WTC11 (cell line): ENCODE results near the gene NFAM1. TPM values are rescaled to one million over a fixed set of nuclear protein-coding genes. Genes with fewer than 3 reads are reported as not detected.

ENCODE experiments used
- ATAC-seq: fragments of 200-7000 bp; cut with Tn5 transposase; 2 replicates; pipeline ENCODE4 v1.10.0; 2021; ENCODE audit warnings: mild to moderate bottlenecking, moderate library complexity
- CTCF ChIA-PET: fragments of 300-600 bp; sonication (Branson Sonifier 250); formaldehyde crosslinking; loops from one replicate; lab custom pipeline; 2021; ENCODE audit warnings: antibody characterized with exemption; lab: Charles Lee
- POLR2A ChIA-PET: fragments of 350-600 bp; sonication (Branson Sonifier 250); formaldehyde crosslinking; loops from one replicate; lab custom pipeline; 2021; ENCODE audit warnings: antibody characterized with exemption; lab: Charles Lee
- DNase-seq: peaks from one replicate; pipeline ENCODE4 v3.0.0; 2021; ENCODE audit warnings: low spot score
- H3K27ac Mint-ChIP-seq: 2 replicates; pipeline ENCODE4 v1.8.0; 2021; ENCODE audit warnings: mixed read lengths
- H3K27me3 Mint-ChIP-seq: 2 replicates; pipeline ENCODE4 v1.8.0; 2021; ENCODE audit warnings: low read depth, mild to moderate bottlenecking, moderate library complexity, mixed read lengths
- H3K36me3 Mint-ChIP-seq: 2 replicates; pipeline ENCODE4 v1.8.0; 2021; ENCODE audit warnings: mixed read lengths
- H3K4me1 Mint-ChIP-seq: 2 replicates; pipeline ENCODE4 v1.8.0; 2022; ENCODE audit warnings: mixed read lengths
- H3K4me3 Mint-ChIP-seq: 2 replicates; pipeline ENCODE4 v1.8.0; 2021; ENCODE audit warnings: mild to moderate bottlenecking, moderate library complexity, mixed read lengths
- H3K9me3 Mint-ChIP-seq: 2 replicates; pipeline ENCODE4 v1.8.0; 2021; ENCODE audit warnings: mixed read lengths
- ATF1 ChIP-seq: sonication (generic); formaldehyde crosslinking; IDR thresholded peaks from 2 replicates; pipeline ENCODE4 v1.8.1; 2023; ENCODE audit warnings: mild to moderate bottlenecking, moderate library complexity, missing genetic modification reagents
- ATF6 ChIP-seq: sonication (generic); formaldehyde crosslinking; IDR thresholded peaks from 2 replicates; pipeline ENCODE4 v1.8.1; 2023; ENCODE audit warnings: mild to moderate bottlenecking, missing genetic modification reagents
- CDX4 ChIP-seq: fragments of 250-450 bp; sonication (Bioruptor Pico); IDR thresholded peaks from 2 replicates; pipeline ENCODE4 v1.9.0; 2021; ENCODE audit warnings: moderate library complexity, mild to moderate bottlenecking, inconsistent platforms, borderline replicate concordance
- CTCF ChIP-seq: fragments of 200-600 bp; IDR thresholded peaks from 2 replicates; pipeline ENCODE4 v1.8.0; 2022; ENCODE audit warnings: antibody characterized with exemption
- FOXJ3 ChIP-seq: sonication (generic); formaldehyde crosslinking; IDR thresholded peaks from 2 replicates; pipeline ENCODE4 v1.9.0; 2021; ENCODE audit warnings: missing genetic modification reagents, mild to moderate bottlenecking, borderline replicate concordance
- HMGA2 ChIP-seq: fragments of 250-450 bp; sonication (Bioruptor Pico); IDR thresholded peaks from 2 replicates; pipeline ENCODE4 v1.4.0; 2021; ENCODE audit warnings: mild to moderate bottlenecking, moderate library complexity
- JUN ChIP-seq: sonication (generic); formaldehyde crosslinking; IDR thresholded peaks from 2 replicates; pipeline ENCODE4 v1.8.0; 2023; ENCODE audit warnings: mild to moderate bottlenecking, missing genetic modification reagents
- MLX ChIP-seq: sonication (generic); formaldehyde crosslinking; IDR thresholded peaks from 2 replicates; pipeline ENCODE4 v1.8.1; 2023; ENCODE audit warnings: mild to moderate bottlenecking, missing genetic modification reagents, moderate library complexity
- NR2C2 ChIP-seq: sonication (generic); formaldehyde crosslinking; IDR thresholded peaks from 2 replicates; pipeline ENCODE4 v1.8.0; 2022; ENCODE audit warnings: mild to moderate bottlenecking, missing genetic modification reagents
- NR3C1 ChIP-seq: sonication (generic); formaldehyde crosslinking; conservative IDR thresholded peaks from 2 replicates; pipeline ENCODE4 v1.8.1; 2023; ENCODE audit warnings: low read depth, mild to moderate bottlenecking, missing genetic modification reagents
- RORB ChIP-seq: fragments of 250-450 bp; sonication (Bioruptor Pico); IDR thresholded peaks from 2 replicates; pipeline ENCODE4 v1.9.0; 2021; ENCODE audit warnings: mild to moderate bottlenecking
- ZNF138 ChIP-seq: sonication (generic); formaldehyde crosslinking; conservative IDR thresholded peaks from 2 replicates; pipeline ENCODE4 v1.8.1; 2022; ENCODE audit warnings: mild to moderate bottlenecking, moderate library complexity, missing genetic modification reagents
- ZNF425 ChIP-seq: fragments of 250-450 bp; sonication (Bioruptor Pico); conservative IDR thresholded peaks from 2 replicates; pipeline ENCODE4 v1.9.0; 2021; ENCODE audit warnings: mild to moderate bottlenecking
- ZNF512 ChIP-seq: sonication (generic); formaldehyde crosslinking; IDR thresholded peaks from 2 replicates; pipeline ENCODE4 v1.8.1; 2022; ENCODE audit warnings: missing genetic modification reagents, borderline replicate concordance
- ZNF532 ChIP-seq: fragments of 250-450 bp; sonication (Bioruptor Pico); IDR thresholded peaks from 2 replicates; pipeline ENCODE4 v1.9.0; 2021; ENCODE audit warnings: mild to moderate bottlenecking, borderline replicate concordance
- ZNF671 ChIP-seq: fragments of 250-450 bp; sonication (Bioruptor Pico); IDR thresholded peaks from 2 replicates; pipeline ENCODE4 v1.8.0; 2021; ENCODE audit warnings: mild to moderate bottlenecking
- total RNA-seq: library from RNA; stranded (reverse); gene quantifications from 3 replicates; pipeline ENCODE4 v1.2.3, GENCODE V29; 2021

The NFAM1 gene
- total RNA-seq, 1 experiment from 2014 or later, result 1.6 TPM

GRCh38 chr22:42334875-42335512 lies 97.2 kb downstream of the NFAM1 start (continued):
- TF ChIP-seq HMGA2 (CRISPR knock-in tag) (no peak), RORB (CRISPR knock-in tag) (no peak)

GRCh38 chr22:42333544-42333943 lies 98.7 kb downstream of the NFAM1 start:
- H3K27ac Mint-ChIP-seq, result no peak overlapping the region
- H3K4me1 Mint-ChIP-seq, result peaks cover 8% of the 10 kb centered on the region
- H3K36me3 Mint-ChIP-seq, result no peaks in the 10 kb centered on the region
- DNase-seq (no peak), ATAC-seq (no peak)
- H3K27me3 Mint-ChIP-seq, result no peaks in the 10 kb centered on the region; the same call in 1 of the 2 replicates
- H3K4me3 Mint-ChIP-seq, result no peak overlapping the region
- ChIA-PET POLR2A (no interaction called here), CTCF (interaction anchor here (0.6 kb wide), 1 partner anchor 614 kb away, joined by 3 read pairs; no protein-coding TSS in a partner anchor)
- TF ChIP-seq NR2C2 (CRISPR knock-in tag) (no peak), NR3C1 (CRISPR knock-in tag) (no peak), ATF1 (CRISPR knock-in tag) (no peak), ZNF671 (no peak), ZNF512 (no peak), MLX (CRISPR knock-in tag) (no peak), FOXJ3 (CRISPR knock-in tag) (no peak), ATF6 (CRISPR knock-in tag) (no peak), ZNF425 (CRISPR knock-in tag) (no peak), CDX4 (CRISPR knock-in tag) (no peak), ZNF138 (CRISPR knock-in tag) (no peak), CTCF (no peak), ZNF532 (CRISPR knock-in tag) (no peak), JUN (CRISPR knock-in tag) (no peak)
- H3K9me3 Mint-ChIP-seq, result no peaks in the 10 kb centered on the region
